Measurements from ENCODE around the gene CNKSR3. TPM values are rescaled to one million over a fixed set of nuclear protein-coding genes. Genes with fewer than 3 reads are reported as not detected.

CNKSR3 gene
- total and polyA plus RNA-seq, 8 donors = 1.2 to 40.0 (median 6.2) TPM

DNA sequence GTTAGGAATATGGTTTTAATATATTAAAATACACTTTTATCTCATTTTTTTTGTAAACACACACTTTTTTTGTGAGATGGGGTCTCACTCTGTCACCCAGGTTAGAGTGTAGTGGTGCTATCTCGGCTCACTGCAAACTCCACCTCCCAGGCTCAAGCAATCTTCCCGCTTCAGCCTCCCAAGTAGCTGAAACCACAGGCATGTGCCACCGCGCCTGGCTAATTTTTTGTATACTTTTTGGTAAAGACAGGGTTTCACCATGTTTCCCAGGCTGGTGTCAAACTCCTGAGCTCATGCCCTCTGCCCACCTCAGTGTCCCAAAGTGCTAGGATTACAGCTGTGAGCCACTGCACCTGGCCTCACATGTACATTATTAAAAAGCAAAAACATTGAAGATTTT, 164.7 kb downstream of the CNKSR3 start:
- no peak for DNase-seq
- 87 to 96% (median 90%) methylated on average over 4 of the region's 4 CpGs for WGBS, 5 donors
- TF ChIP-seq POLR2AphosphoS5 (IDR thresholded peaks at IDR 0.05) (no peak), CTCF (IDR thresholded peaks at IDR 0.05) (no peak), EP300 (IDR thresholded peaks at IDR 0.05) (no peak), POLR2A (IDR thresholded peaks at IDR 0.05) (no peak)
- peaks cover 0 to 6% (median 0%) of the 10 kb centered on the region in 4 donors for H3K9me3 ChIP-seq
- no peak overlapping the region for H3K27ac ChIP-seq
- no peaks in the 10 kb centered on the region for H3K36me3 ChIP-seq
- no peak overlapping the region for H3K4me3 ChIP-seq
- intact Hi-C loops (cut with DNase I; ENCODE audit: low total_unique reads) = no loop called here
- no peaks in the 10 kb centered on the region for H3K4me1 ChIP-seq
- H3K27me3 ChIP-seq = no peaks in the 10 kb centered on the region

DNA sequence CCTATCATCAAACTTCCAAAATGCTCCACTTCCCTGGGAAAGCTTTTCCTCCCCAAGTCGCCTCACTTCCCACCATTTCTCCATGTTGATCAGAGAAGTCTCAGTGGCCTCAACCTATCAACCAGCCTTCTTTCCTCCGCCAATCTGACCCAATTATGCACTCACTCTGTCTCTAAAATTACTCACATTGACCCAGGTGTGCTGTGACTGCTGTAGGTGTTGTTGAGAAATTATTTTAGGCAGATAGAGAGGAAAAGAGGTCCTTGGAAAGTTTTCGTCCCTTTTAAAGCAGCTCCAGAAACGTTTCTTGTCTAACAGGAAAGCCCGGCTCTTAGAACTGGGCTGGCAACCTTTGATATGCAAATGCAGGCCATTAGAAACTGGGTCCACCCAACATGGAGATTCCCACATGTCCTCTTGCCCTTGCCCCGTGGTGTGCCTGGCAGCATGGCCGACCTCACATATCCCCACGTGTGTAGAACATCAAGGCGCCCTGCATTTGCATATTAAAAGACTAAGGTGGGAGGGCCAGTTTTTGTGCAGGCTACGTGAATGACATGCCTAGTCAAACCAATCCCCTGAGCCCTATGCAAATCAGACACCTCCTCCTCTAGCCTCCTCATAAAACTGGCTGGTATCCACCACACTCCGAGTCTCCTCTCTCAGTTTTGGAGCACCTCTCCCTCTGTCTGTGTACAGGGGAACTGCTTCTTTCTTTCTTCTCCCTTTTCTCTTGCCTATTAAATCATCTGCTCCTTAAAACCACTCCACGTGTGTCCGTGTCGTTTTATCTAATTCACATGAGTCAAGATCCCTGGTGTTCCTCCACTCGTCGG, 166.8 kb downstream of the CNKSR3 start:
- Histone ChIP-seq H3K27ac (peak overlapping the region; percentile 23 to 60 (median 56)), H3K4me3 (peak overlapping the region in 3 of 4 donors; percentile 2 to 29 (median 17)), H3K27me3 (no peaks in the 10 kb centered on the region), H3K36me3 (no peaks in the 10 kb centered on the region), H3K4me1 (no peaks in the 10 kb centered on the region), H3K9me3 (peaks cover 0 to 6% (median 0%) of the 10 kb centered on the region in 4 donors)
- no peak for TF ChIP-seq EP300 (IDR thresholded peaks at IDR 0.05)
- peak in 4 of 7 experiments; percentile 17 to 84 (median 62) for TF ChIP-seq CTCF (IDR thresholded peaks at IDR 0.05)
- no peak for TF ChIP-seq POLR2A (IDR thresholded peaks at IDR 0.05)
- TF ChIP-seq POLR2AphosphoS5 (IDR thresholded peaks at IDR 0.05) = peak in 2 of 3 donors; percentile 8 to 62
- 31 to 42% (median 40%) methylated on average over 16 of the region's 16 CpGs for WGBS, 5 donors
- intact Hi-C loops (cut with DNase I; ENCODE audit: low total_unique reads) = no loop called here
- DNase-seq = peak; percentile 81 to 84

DNA sequence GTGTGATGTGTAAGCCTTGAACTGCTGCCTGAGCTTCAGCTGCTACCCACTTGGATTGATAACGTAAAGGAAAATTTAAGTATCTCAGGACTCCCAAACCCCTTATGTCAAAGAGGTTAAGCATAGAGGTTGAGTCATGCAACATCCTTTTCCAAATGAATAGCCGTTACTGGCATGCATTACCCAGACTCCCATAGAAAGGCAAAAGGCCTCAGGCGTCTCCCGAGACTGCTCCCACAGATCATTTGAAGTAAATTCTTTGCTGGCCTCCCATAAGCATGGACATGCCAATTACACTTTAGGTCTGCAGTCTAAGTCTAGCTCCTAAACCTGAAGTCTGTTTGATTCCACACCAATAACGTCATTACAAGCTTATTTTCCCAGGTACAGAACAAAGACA, 168.6 kb downstream of the CNKSR3 start:
- TF ChIP-seq CTCF (IDR thresholded peaks at IDR 0.05) = no peak
- TF ChIP-seq EP300 (IDR thresholded peaks at IDR 0.05) = no peak
- no peak for TF ChIP-seq POLR2AphosphoS5 (IDR thresholded peaks at IDR 0.05)
- TF ChIP-seq POLR2A (IDR thresholded peaks at IDR 0.05) = no peak
- peaks cover 0 to 6% (median 0%) of the 10 kb centered on the region in 4 donors for H3K9me3 ChIP-seq
- no peak overlapping the region for H3K27ac ChIP-seq
- H3K36me3 ChIP-seq = no peaks in the 10 kb centered on the region
- intact Hi-C loops (cut with DNase I; ENCODE audit: low total_unique reads) = no loop called here
- no peaks in the 10 kb centered on the region for H3K27me3 ChIP-seq
- 63 to 80% (median 75%) methylated on average over 5 of the region's 5 CpGs for WGBS, 5 donors
- no peak overlapping the region for H3K4me3 ChIP-seq
- DNase-seq = no peak
- H3K4me1 ChIP-seq = no peaks in the 10 kb centered on the region

- DNase-seq = no peak
- Histone ChIP-seq H3K9me3 (peaks cover 0 to under 1% (median 0%) of the 10 kb centered on the region in 4 donors), H3K27ac (no peak overlapping the region), H3K36me3 (no peaks in the 10 kb centered on the region), H3K27me3 (no peaks in the 10 kb centered on the region), H3K4me3 (no peak overlapping the region), H3K4me1 (no peaks in the 10 kb centered on the region)
- TF ChIP-seq CTCF (IDR thresholded peaks at IDR 0.05) (no peak), POLR2A (IDR thresholded peaks at IDR 0.05) (no peak), POLR2AphosphoS5 (IDR thresholded peaks at IDR 0.05) (no peak), EP300 (IDR thresholded peaks at IDR 0.05) (no peak)
- intact Hi-C loops (cut with DNase I; ENCODE audit: low total_unique reads) = no loop called here
- 65 to 73% (median 68%) methylated on average over 4 of the region's 4 CpGs for WGBS, 5 donors
These were observed 169.1 kb downstream of the CNKSR3 start for GRCh38 chr6:154341336-154341735.

Small RNA genes within 50 kb of the gene (small RNA-seq; reads per million reads assigned to genes)
- gene AL357075.2 = 0 reads per million in 4 donors

Other genes with a start within 250 kb of the CNKSR3 start
- gene IPCEF1, start 153.9 kb downstream of the CNKSR3 start, total RNA-seq = 10 to 100 TPM in 2 of 5 donors, under 1 TPM in 1, not detected in 2; under 0.01 to 47.1 (median 10.1) TPM
- 1 to 10 TPM in 1 of 3 donors, under 1 TPM in 2; 0.44 to 1.8 (median 0.98) TPM for gene IPCEF1, start 153.9 kb downstream of the CNKSR3 start, polyA plus RNA-seq
- 10 to 100 TPM; 15.1 to 62.5 (median 38.8) TPM for gene SCAF8, start 222.7 kb upstream of the CNKSR3 start, total RNA-seq
- gene SCAF8, start 222.7 kb upstream of the CNKSR3 start, polyA plus RNA-seq = 1 to 10 TPM; 6.6 to 9.2 (median 7.0) TPM